ENCODE data around the gene SPP1. TPM values are rescaled to one million over a fixed set of nuclear protein-coding genes. Genes with fewer than 3 reads are reported as not detected.

SPP1 gene
- total and polyA plus RNA-seq, 10 of the 15 experiments (the other 5 are each of a cell fraction or from before 2014, with no cell fraction given) = 0.05 to 1.1 (median 0.39) TPM; not detected in 6

- Histone ChIP-seq H3K4me3 (no peak overlapping the region), H3K36me3 (ENCODE audit: control insufficient read depth in 2 of 2, insufficient read depth in 2 of 2, low read length in 1 of 2) (no peaks in the 10 kb centered on the region), H4K20me1 (ENCODE audit: control insufficient read depth, insufficient read depth) (no peaks in the 10 kb centered on the region), H3K9me3 (replicated peaks; ENCODE audit: control insufficient read depth, insufficient read depth, low read length) (no peaks in the 10 kb centered on the region), H3K9ac (ENCODE audit: control insufficient read depth, insufficient read depth, low read length) (no peak overlapping the region), H3K27me3 (replicated peaks in 1 of 2; ENCODE audit: control insufficient read depth in 2 of 2, insufficient read depth in 2 of 2, low read length in 1 of 2) (no peaks in the 10 kb centered on the region; a peak in 1 of 4 replicates), H3K79me2 (ENCODE audit: control insufficient read depth, insufficient read depth, low read length) (no peaks in the 10 kb centered on the region), H2AFZ (ENCODE audit: control insufficient read depth, low read depth, low read length) (no peak overlapping the region), H3K27ac (ENCODE audit: control insufficient read depth, insufficient read depth) (no peak overlapping the region), H3K4me2 (ENCODE audit: control insufficient read depth, insufficient read depth) (no peak overlapping the region), H3K4me1 (ENCODE audit: control insufficient read depth, insufficient read depth, low read length) (no peaks in the 10 kb centered on the region)
- SMC1A ChIA-PET (ENCODE audit: uncharacterized antibody, unreplicated experiment) = no interaction called here
- RAD21 ChIA-PET (ENCODE audit: unreplicated experiment) = no interaction called here
- intact Hi-C loops (cut with micrococcal nuclease; ENCODE audit: unreplicated experiment) (no loop called here), in situ Hi-C loops (cut with MboI) (no loop called here)
- 50% methylated on average over 13 of the region's 13 CpGs for WGBS (ENCODE audit: insufficient coverage, insufficient replicate concordance, low lambda C conversion rate, missing lambda C conversion rate)
- no peak for TF ChIP-seq FOS (IDR thresholded peaks at IDR 0.05; ENCODE audit: borderline replicate concordance, extremely low read depth, insufficient read length)
- no peak for TF ChIP-seq ZSCAN29 (IDR thresholded peaks at IDR 0.05)
- TF ChIP-seq POLR2A (IDR thresholded peaks at IDR 0.05; ENCODE audit: low read depth, low read length) = no peak
- no peak for TF ChIP-seq IKZF1 (conservative IDR thresholded peaks at IDR 0.05)
- TF ChIP-seq ZNF24 (IDR thresholded peaks at IDR 0.05) = no peak
- TF ChIP-seq EGR1 (IDR thresholded peaks at IDR 0.05; ENCODE audit: borderline replicate concordance in 1 of 2, low read depth in 2 of 2, low read length in 2 of 2) = no peak
- TF ChIP-seq WRNIP1 (IDR thresholded peaks at IDR 0.05; ENCODE audit: borderline replicate concordance, low read depth, low read length) = no peak
- TF ChIP-seq ZNF207 (IDR thresholded peaks at IDR 0.05; ENCODE audit: borderline replicate concordance) = no peak
- TF ChIP-seq NFYB (IDR thresholded peaks at IDR 0.05; ENCODE audit: insufficient read depth, low read depth, low read length) = no peak
- TF ChIP-seq SKIL (IDR thresholded peaks at IDR 0.05; ENCODE audit: low read depth, poor library complexity, severe bottlenecking) = no peak
- TF ChIP-seq PKNOX1 (IDR thresholded peaks at IDR 0.05) = no peak
- TF ChIP-seq CEBPB (IDR thresholded peaks at IDR 0.05; ENCODE audit: borderline replicate concordance in 1 of 2, low read depth in 2 of 2, low read length in 2 of 2) = no peak
- FAIRE-seq (no peak), DNase-seq (ENCODE audit: low read depth, low spot score) (no peak), ATAC-seq (no peak)
- POLR2A ChIA-PET = no interaction called here
- BruUV-seq (replicated peaks) = no TSS peak
- CTCF ChIA-PET = no interaction called here
Measured at GRCh38 chr4:87982446-87983010, 7.0 kb downstream of the SPP1 start.

Data from GM12878 (cell line).